ENCODE measurements around the gene FBXW5.

The FBXW5 gene

DNA sequence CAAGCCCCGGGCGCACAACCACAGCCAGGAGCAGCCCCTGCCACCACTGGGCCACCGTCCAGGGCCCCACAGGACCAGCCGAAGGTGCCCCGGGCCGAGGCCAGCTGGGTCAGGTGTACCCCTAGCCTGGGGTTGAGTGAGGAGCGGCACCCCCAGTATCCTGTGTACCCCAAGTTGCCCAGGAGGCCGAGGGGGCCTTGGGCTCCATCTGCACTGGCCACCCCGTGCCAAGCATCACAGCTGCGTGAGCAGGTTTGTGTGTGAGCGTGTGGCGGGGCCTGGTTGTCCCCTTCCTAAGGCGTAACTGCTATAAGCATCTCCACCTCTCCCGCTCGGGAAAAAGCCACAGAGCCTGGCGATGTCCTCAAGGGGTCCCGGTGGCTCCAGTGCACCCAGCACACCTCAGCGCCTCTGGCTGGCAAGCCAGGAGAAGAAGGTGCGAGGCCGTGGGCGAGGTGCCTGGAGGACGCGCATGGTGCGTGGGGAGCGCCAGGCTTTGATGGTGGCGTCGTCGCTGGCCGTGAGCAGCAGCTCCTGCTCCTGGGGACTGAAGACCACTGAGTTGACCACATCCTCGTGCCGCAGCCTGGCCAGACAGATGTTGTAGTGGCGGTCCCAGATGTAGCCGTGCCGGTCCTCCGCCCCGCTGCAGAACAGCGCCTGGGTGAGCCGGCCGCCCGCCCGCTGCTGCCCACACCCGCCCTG lies 3.9 kb downstream of the FBXW5 start:
- H3K4me2 ChIP-seq = no peak overlapping the region
- H2AFZ ChIP-seq (ENCODE audit: low read depth) = no peak overlapping the region
- peaks cover 18% of the 10 kb centered on the region; the same call in 1 of the 2 replicates for H3K79me2 ChIP-seq (ENCODE audit: insufficient read depth, low read depth)
- peaks cover 6% of the 10 kb centered on the region for H3K4me1 ChIP-seq (ENCODE audit: low read depth, poor library complexity, severe bottlenecking)
- H3K36me3 ChIP-seq (ENCODE audit: insufficient read depth) = peaks cover 3% of the 10 kb centered on the region; the same call in 1 of the 2 replicates
- TF ChIP-seq, protein P1, sequence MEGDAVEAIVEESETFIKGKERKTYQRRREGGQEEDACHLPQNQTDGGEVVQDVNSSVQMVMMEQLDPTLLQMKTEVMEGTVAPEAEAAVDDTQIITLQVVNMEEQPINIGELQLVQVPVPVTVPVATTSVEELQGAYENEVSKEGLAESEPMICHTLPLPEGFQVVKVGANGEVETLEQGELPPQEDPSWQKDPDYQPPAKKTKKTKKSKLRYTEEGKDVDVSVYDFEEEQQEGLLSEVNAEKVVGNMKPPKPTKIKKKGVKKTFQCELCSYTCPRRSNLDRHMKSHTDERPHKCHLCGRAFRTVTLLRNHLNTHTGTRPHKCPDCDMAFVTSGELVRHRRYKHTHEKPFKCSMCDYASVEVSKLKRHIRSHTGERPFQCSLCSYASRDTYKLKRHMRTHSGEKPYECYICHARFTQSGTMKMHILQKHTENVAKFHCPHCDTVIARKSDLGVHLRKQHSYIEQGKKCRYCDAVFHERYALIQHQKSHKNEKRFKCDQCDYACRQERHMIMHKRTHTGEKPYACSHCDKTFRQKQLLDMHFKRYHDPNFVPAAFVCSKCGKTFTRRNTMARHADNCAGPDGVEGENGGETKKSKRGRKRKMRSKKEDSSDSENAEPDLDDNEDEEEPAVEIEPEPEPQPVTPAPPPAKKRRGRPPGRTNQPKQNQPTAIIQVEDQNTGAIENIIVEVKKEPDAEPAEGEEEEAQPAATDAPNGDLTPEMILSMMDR (conservative IDR thresholded peaks at IDR 0.05; ENCODE audit: low read depth, low read length) = no peak
- H3K27ac ChIP-seq = no peak overlapping the region
- H3K4me3 ChIP-seq (IDR thresholded peaks at IDR 0.05; ENCODE audit: insufficient read depth, low read depth, low read length) = no peak overlapping the region
- H4K20me1 ChIP-seq (ENCODE audit: insufficient read depth) = no peaks in the 10 kb centered on the region
- no peaks in the 10 kb centered on the region for H3K27me3 ChIP-seq (ENCODE audit: insufficient read depth, low read depth)
- no peak overlapping the region for H3K9ac ChIP-seq

DNA sequence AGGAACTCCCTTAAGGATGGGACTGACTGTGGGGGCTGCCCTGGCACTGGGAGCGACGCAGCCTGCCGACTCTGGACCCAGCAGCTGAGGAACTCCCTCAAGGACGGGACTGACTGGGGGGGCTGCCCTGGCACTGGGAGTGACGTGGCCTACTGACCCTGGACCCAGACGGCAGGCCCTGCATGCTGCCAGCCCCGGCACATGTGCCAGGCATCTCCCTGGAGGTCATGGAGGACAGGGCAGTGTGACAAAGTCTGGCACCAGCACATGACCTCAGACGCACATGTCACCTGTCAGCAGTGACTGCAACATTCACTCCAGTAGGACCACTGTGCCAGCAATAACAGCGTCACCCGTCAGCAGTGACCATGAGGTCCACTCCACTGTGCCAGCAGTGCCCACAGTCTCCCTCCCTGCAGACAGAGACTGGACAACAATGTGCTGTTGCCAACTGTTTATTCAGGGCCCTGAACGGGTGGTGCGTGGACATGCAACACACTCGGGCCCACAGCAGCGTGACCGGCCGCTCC lies 4.5 kb downstream of the FBXW5 start:
- peaks cover 18% of the 10 kb centered on the region; the same call in 1 of the 2 replicates for H3K79me2 ChIP-seq (ENCODE audit: insufficient read depth, low read depth)
- peaks cover 4% of the 10 kb centered on the region for H3K4me1 ChIP-seq (ENCODE audit: low read depth, poor library complexity, severe bottlenecking)
- peaks cover 3% of the 10 kb centered on the region; the same call in 1 of the 2 replicates for H3K36me3 ChIP-seq (ENCODE audit: insufficient read depth)
- H3K4me3 ChIP-seq (IDR thresholded peaks at IDR 0.05; ENCODE audit: insufficient read depth, low read depth, low read length) = no peak overlapping the region
- H3K9ac ChIP-seq = no peak overlapping the region
- H4K20me1 ChIP-seq (ENCODE audit: insufficient read depth) = no peaks in the 10 kb centered on the region
- TF ChIP-seq, protein P1 (conservative IDR thresholded peaks at IDR 0.05; ENCODE audit: low read depth, low read length) = no peak
- no peak overlapping the region for H3K27ac ChIP-seq
- no peak overlapping the region for H3K4me2 ChIP-seq
- no peaks in the 10 kb centered on the region for H3K27me3 ChIP-seq (ENCODE audit: insufficient read depth, low read depth)
- no peak overlapping the region for H2AFZ ChIP-seq (ENCODE audit: low read depth)

DNA sequence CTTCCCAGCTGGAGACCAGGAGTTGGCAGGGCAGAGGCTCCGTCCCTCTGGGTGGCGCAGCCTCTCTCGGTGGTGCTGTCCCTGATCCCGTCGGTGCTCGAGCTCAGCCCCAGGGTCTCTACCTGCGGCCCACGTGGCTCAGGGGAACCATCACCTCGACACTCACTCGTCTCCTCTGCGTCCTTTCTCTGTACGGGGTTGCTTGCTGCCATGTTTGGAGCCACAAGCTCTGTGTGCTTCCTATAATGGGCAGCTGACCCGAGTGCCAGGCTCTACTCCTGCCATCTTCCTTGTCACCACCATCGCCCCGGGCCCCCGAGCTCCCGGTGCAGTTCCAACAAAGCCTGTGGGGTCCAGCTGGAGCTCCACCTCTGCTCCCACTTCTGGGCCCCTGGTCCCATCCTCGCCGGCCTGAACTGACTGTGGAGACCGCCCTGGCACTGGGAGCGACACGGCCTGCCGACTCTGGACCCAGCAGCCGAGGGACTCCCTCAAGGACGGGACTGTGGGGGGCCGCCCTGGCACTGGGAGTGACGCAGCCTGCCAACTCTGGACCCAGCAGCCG lies 5.0 kb downstream of the FBXW5 start:
- H3K4me1 ChIP-seq (ENCODE audit: low read depth, poor library complexity, severe bottlenecking) = no peaks in the 10 kb centered on the region
- TF ChIP-seq, protein P1 (conservative IDR thresholded peaks at IDR 0.05; ENCODE audit: low read depth, low read length) = no peak

DNA sequence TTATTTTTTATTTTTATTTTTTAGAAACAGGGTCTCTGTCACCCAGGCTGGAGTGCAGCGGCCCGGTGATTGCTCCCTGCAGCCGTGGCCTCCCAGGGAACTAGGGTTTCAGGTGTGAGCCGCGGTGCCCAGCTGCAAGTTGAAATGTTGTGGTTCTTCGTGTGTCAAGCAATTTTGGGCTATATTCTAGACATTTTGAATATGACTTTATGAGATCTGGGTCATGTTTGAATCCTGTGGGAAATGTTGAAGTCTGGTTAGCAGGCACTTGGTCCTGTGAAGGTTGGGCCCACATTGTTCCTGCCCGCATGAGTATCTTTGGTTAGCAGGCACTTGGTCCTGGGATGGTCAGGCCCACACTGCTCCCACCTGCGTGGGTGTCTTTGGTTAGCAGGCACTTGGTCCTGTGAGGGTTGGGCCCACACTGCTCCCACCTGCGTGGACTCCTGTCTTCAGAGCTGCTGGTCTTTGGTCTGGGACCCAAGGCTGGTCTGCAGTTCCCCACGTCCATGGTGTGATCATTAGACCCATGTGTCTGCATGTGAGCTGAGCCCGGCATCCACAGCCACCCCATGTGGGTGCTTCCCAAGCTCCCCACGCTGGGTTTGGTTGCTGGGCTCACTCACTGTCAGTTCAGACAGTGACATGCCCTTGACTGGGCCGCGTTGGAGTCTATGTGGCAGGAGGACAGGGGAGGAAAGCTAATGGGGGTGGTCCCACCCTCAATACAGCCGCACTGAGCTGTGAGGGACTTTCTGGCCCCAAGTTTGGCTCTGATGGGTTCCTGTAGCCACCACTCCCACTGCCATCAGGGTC lies 7.1 kb downstream of the FBXW5 start:
- H3K79me2 ChIP-seq (ENCODE audit: insufficient read depth, low read depth) = peaks cover 2% of the 10 kb centered on the region; the same call in 1 of the 2 replicates
- TF ChIP-seq, protein P1 (conservative IDR thresholded peaks at IDR 0.05; ENCODE audit: low read depth, low read length) = no peak
- H3K4me3 ChIP-seq (IDR thresholded peaks at IDR 0.05; ENCODE audit: insufficient read depth, low read depth, low read length) = no peak overlapping the region
- H2AFZ ChIP-seq (ENCODE audit: low read depth) = no peak overlapping the region
- no peak overlapping the region for H3K27ac ChIP-seq
- H3K4me2 ChIP-seq = no peak overlapping the region
- no peaks in the 10 kb centered on the region for H3K27me3 ChIP-seq (ENCODE audit: insufficient read depth, low read depth)
- H3K36me3 ChIP-seq (ENCODE audit: insufficient read depth) = peaks cover 3% of the 10 kb centered on the region; the same call in 1 of the 2 replicates
- no peaks in the 10 kb centered on the region for H4K20me1 ChIP-seq (ENCODE audit: insufficient read depth)
- no peaks in the 10 kb centered on the region for H3K4me1 ChIP-seq (ENCODE audit: low read depth, poor library complexity, severe bottlenecking)
- H3K9ac ChIP-seq = no peak overlapping the region

More for the DNA sequence above, 5.0 kb downstream of the FBXW5 start:
- no peak overlapping the region for H3K27ac ChIP-seq
- H3K4me2 ChIP-seq = no peak overlapping the region
- no peak overlapping the region for H3K4me3 ChIP-seq (IDR thresholded peaks at IDR 0.05; ENCODE audit: insufficient read depth, low read depth, low read length)
- no peaks in the 10 kb centered on the region for H3K27me3 ChIP-seq (ENCODE audit: insufficient read depth, low read depth)
- peaks cover 18% of the 10 kb centered on the region; the same call in 1 of the 2 replicates for H3K79me2 ChIP-seq (ENCODE audit: insufficient read depth, low read depth)
- H3K9ac ChIP-seq = no peak overlapping the region
- H4K20me1 ChIP-seq (ENCODE audit: insufficient read depth) = no peaks in the 10 kb centered on the region
- peaks cover 3% of the 10 kb centered on the region; the same call in 1 of the 2 replicates for H3K36me3 ChIP-seq (ENCODE audit: insufficient read depth)
- no peak overlapping the region for H2AFZ ChIP-seq (ENCODE audit: low read depth)

Measured in KMS-11 (cell line).